Neural progenitor cell (in vitro differentiated cells): ENCODE data around the gene PCNX1. TPM values are rescaled to one million over a fixed set of nuclear protein-coding genes. Genes with fewer than 3 reads are reported as not detected.

ENCODE experiments used
- DNase-seq: peaks from one replicate; pipeline ENCODE4 v3.0.0-alpha.2; 2016; ENCODE audit warnings: low spot score
- H2AFZ ChIP-seq: fragments of 200-600 bp; sonication (generic); replicated peaks from 2 replicates; pipeline ENCODE4 v1.6.1; 2016; ENCODE audit warnings: antibody characterized with exemption
- H3F3A ChIP-seq: fragments of 200-600 bp; sonication (generic); 2 replicates; pipeline ENCODE4 v1.6.1; 2016; ENCODE audit warnings: antibody characterized with exemption, low read depth
- H3K27ac ChIP-seq: fragments of 200-600 bp; sonication (generic); 2 replicates; pipeline ENCODE4 v1.5.1; 2016; ENCODE audit warnings: mild to moderate bottlenecking
- H3K27me3 ChIP-seq: fragments of 200-600 bp; sonication (generic); 2 replicates; pipeline ENCODE4 v1.6.1; 2016; ENCODE audit warnings: mild to moderate bottlenecking, moderate library complexity
- H3K36me3 ChIP-seq: fragments of 200-600 bp; sonication (generic); 2 replicates; pipeline ENCODE4 v1.5.1; 2016
- H3K4me1 ChIP-seq: fragments of 200-600 bp; sonication (generic); 2 replicates; pipeline ENCODE4 v1.6.1; 2016; ENCODE audit warnings: mixed run types
- H3K4me2 ChIP-seq: fragments of 200-600 bp; sonication (generic); 2 replicates; pipeline ENCODE4 v1.6.1; 2016
- H3K4me3 ChIP-seq: fragments of 200-600 bp; sonication (generic); 2 replicates; pipeline ENCODE4 v1.5.1; 2016
- H3K79me2 ChIP-seq: fragments of 200-600 bp; sonication (generic); 2 replicates; pipeline ENCODE4 v1.6.1; 2016; ENCODE audit warnings: low read depth
- H3K9ac ChIP-seq: fragments of 200-600 bp; sonication (generic); 2 replicates; pipeline ENCODE4 v1.6.1; 2016
- H3K9me3 ChIP-seq: fragments of 200-600 bp; sonication (generic); 2 replicates; pipeline ENCODE4 v1.5.1; 2016; ENCODE audit warnings: low read depth
- H4K20me1 ChIP-seq: fragments of 200-600 bp; sonication (generic); 2 replicates; pipeline ENCODE4 v1.6.1; 2016; ENCODE audit warnings: low read depth
- H3K27ac Mint-ChIP-seq: 3 replicates; pipeline ENCODE4 v1.8.0; 2021; ENCODE audit warnings: mixed read lengths
- H3K27me3 Mint-ChIP-seq: 2 replicates; pipeline ENCODE4 v1.8.0; 2022; ENCODE audit warnings: low read depth, mild to moderate bottlenecking, inconsistent platforms, moderate library complexity, mixed read lengths; ENCODE audit not compliant: insufficient read depth
- H3K36me3 Mint-ChIP-seq: 3 replicates; pipeline ENCODE4 v1.8.0; 2021; ENCODE audit warnings: mixed read lengths
- H3K4me1 Mint-ChIP-seq: 3 replicates; pipeline ENCODE4 v1.8.0; 2021; ENCODE audit warnings: mixed read lengths
- H3K4me3 Mint-ChIP-seq: 3 replicates; pipeline ENCODE4 v1.8.0; 2021; ENCODE audit warnings: mild to moderate bottlenecking, moderate library complexity, mixed read lengths
- H3K9me3 Mint-ChIP-seq: 3 replicates; pipeline ENCODE4 v1.8.0; 2020; ENCODE audit warnings: mixed read lengths
- EZH2 ChIP-seq: fragments of 200-600 bp; sonication (generic); IDR thresholded peaks from 2 replicates; pipeline ENCODE4 v1.6.1; 2017; ENCODE audit warnings: antibody characterized with exemption, mild to moderate bottlenecking, moderate library complexity
- EZH2phosphoT487 ChIP-seq: fragments of 200-600 bp; sonication (generic); IDR thresholded peaks from 2 replicates; pipeline ENCODE4 v1.6.1; 2017; ENCODE audit warnings: antibody characterized with exemption
- total RNA-seq: library from RNA; depleted of rRNA; stranded (reverse); fragments of >200 nt; gene quantifications from 2 replicates; pipeline ENCODE4 v1.2.3, GENCODE V29; 2015; ENCODE audit warnings: low replicate concordance
- TF ChIP-seq, protein P1 (sequence below): fragments of 200-600 bp; sonication (generic); IDR thresholded peaks from 2 replicates; pipeline ENCODE4 v1.5.1; 2017; ENCODE audit warnings: antibody characterized with exemption, mild to moderate bottlenecking

PCNX1 gene
- total RNA-seq, 1 donor from 2014 or later = 48.6 TPM

DNA sequence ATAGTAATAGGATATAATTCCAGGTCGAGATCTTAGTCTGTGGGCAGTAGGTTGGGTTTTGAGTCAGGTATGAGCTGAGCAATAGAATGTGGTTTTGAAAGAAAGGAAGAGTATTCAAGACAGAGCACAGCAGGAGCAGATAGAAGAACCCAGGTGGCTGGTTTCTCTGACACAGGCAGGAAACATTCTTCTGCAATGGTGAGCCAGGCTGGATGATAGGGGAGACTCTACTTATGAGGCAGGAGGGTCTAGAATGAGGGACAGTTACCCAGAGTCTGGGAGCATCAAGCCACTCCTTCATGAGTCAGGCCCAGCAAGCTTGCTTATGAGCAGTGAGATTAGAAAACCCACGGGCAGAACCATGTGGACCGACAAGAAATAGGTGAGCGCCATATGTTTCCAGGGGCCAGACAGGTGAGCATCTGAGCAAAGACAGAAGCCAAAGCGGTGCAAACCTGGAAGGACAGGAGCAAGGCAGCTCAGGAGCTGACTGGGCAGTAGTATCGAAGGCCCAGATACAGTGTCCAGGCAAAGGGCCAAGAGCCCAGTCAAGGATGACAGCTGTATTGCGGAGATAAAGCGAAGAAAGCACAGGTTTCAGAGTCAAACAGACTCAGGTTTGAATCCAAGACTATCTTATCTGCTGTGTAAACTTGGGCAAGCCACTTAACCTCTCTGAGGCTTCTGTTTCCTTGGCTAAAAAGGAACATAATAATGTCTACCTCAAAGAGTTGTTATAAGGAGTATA is 22.5 kb upstream of the PCNX1 start:
- Histone ChIP-seq H3K4me2 (no peak overlapping the region), H3K27me3 (no peaks in the 10 kb centered on the region), H3K9ac (no peak overlapping the region), H3K4me1 (no peaks in the 10 kb centered on the region), H3K79me2 (no peaks in the 10 kb centered on the region), H2AFZ (no peak overlapping the region), H3F3A (no peaks in the 10 kb centered on the region), H3K36me3 (no peaks in the 10 kb centered on the region), H4K20me1 (no peaks in the 10 kb centered on the region), H3K4me3 (no peak overlapping the region), H3K27ac (no peak overlapping the region), H3K9me3 (no peaks in the 10 kb centered on the region)
- H3K27me3 Mint-ChIP-seq = peaks cover 2% of the 10 kb centered on the region
- H3K4me3 Mint-ChIP-seq = no peak overlapping the region
- TF ChIP-seq, protein P1, sequence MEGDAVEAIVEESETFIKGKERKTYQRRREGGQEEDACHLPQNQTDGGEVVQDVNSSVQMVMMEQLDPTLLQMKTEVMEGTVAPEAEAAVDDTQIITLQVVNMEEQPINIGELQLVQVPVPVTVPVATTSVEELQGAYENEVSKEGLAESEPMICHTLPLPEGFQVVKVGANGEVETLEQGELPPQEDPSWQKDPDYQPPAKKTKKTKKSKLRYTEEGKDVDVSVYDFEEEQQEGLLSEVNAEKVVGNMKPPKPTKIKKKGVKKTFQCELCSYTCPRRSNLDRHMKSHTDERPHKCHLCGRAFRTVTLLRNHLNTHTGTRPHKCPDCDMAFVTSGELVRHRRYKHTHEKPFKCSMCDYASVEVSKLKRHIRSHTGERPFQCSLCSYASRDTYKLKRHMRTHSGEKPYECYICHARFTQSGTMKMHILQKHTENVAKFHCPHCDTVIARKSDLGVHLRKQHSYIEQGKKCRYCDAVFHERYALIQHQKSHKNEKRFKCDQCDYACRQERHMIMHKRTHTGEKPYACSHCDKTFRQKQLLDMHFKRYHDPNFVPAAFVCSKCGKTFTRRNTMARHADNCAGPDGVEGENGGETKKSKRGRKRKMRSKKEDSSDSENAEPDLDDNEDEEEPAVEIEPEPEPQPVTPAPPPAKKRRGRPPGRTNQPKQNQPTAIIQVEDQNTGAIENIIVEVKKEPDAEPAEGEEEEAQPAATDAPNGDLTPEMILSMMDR = no peak
- TF ChIP-seq EZH2phosphoT487 (no peak), EZH2 (no peak)
- H3K27ac Mint-ChIP-seq = no peak overlapping the region
- peaks cover 17% of the 10 kb centered on the region for H3K4me1 Mint-ChIP-seq
- DNase-seq = no peak
- no peaks in the 10 kb centered on the region for H3K36me3 Mint-ChIP-seq
- no peaks in the 10 kb centered on the region for H3K9me3 Mint-ChIP-seq

DNA sequence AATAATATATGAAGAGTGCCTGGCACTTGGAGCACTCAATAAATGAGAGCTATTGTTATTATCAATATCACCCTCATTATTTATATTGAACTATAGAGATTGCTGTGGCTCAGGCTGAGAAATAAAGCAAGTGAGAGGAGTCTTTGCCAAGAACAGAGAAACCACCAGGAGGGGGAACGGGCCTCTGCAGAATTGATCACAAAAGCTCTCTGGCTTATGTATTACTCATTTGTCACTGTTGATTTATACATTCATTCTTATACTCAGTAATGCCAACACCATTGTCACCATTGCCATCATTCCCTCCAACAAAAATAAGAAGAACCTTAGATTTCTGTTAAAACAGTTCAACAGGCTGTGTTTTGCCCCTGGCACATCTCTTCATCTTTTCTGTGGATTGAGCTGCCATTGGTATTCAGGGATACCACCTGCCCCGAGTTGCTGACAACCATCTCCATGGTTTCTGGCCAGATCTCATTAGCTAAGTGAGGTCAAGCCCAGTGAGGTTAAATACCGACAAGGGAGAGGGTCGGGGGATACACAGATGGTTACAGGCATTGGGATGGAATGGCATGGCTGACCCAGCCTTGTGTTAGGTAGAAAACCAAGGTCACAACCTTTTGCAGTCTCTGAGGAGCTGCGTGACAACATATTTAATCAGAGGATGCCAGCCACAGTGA is 21.8 kb upstream of the PCNX1 start:
- Histone ChIP-seq H3K27me3 (no peaks in the 10 kb centered on the region), H3K79me2 (no peaks in the 10 kb centered on the region), H2AFZ (no peak overlapping the region), H3K9ac (no peak overlapping the region), H3K36me3 (no peaks in the 10 kb centered on the region), H3K4me3 (no peak overlapping the region), H3K4me2 (no peak overlapping the region), H4K20me1 (no peaks in the 10 kb centered on the region), H3K9me3 (no peaks in the 10 kb centered on the region), H3K4me1 (no peaks in the 10 kb centered on the region), H3K27ac (no peak overlapping the region), H3F3A (no peaks in the 10 kb centered on the region)
- Mint-ChIP-seq H3K4me3 (no peak overlapping the region), H3K27ac (no peak overlapping the region), H3K4me1 (peaks cover 17% of the 10 kb centered on the region), H3K27me3 (no peaks in the 10 kb centered on the region), H3K36me3 (no peaks in the 10 kb centered on the region), H3K9me3 (no peaks in the 10 kb centered on the region)
- DNase-seq = no peak
- TF ChIP-seq EZH2phosphoT487 = no peak
- no peak for TF ChIP-seq EZH2
- TF ChIP-seq, protein P1 = no peak

DNA sequence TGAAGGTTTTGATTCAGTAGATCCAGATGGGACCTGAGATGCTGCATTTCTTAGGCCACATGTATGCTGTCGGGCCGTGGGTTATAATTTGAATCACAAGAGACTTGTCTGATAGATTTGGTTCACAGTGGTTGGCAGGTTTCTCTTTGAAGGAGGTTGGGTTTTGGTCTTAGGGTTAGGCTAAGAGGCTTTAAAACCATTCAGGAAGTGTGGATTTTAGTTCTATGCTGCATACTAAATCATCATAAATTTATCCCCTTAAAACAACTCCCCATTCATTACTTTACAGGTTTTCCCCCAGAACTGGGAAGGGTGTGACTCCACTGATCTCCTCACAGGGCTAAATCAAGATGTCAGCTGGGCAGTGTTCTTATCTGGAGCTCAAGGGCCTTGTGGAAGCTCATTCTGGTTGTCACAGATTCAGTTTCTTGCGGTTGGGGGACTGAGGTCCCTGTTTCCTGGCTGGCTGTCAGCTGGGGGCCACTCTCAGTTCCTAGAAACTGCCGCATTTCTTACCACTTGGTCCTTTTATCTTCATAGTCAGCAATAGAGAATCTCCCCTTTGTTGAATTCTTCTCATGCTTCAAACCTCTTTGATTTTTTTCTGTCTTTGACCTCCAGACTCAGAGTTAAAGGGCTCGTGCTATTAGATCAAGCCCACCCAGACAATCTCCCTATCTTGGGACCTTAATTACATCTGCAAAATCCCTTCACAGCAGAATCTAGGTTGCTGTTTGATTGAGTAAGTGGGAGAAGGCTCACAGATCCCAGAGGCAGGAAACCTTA is 20.6 kb upstream of the PCNX1 start:
- no peak overlapping the region for H3K27ac Mint-ChIP-seq
- no peak for DNase-seq
- H3K4me1 Mint-ChIP-seq = peaks cover 17% of the 10 kb centered on the region
- Histone ChIP-seq H3K9ac (no peak overlapping the region), H4K20me1 (no peaks in the 10 kb centered on the region), H3K9me3 (no peaks in the 10 kb centered on the region), H3F3A (no peaks in the 10 kb centered on the region), H3K4me2 (no peak overlapping the region), H3K27ac (no peak overlapping the region), H3K4me3 (no peak overlapping the region), H2AFZ (no peak overlapping the region), H3K4me1 (no peaks in the 10 kb centered on the region), H3K36me3 (no peaks in the 10 kb centered on the region), H3K27me3 (no peaks in the 10 kb centered on the region), H3K79me2 (no peaks in the 10 kb centered on the region)
- TF ChIP-seq EZH2 (no peak), EZH2phosphoT487 (no peak)
- TF ChIP-seq, protein P1 = no peak
- H3K9me3 Mint-ChIP-seq = no peaks in the 10 kb centered on the region
- no peak overlapping the region for H3K4me3 Mint-ChIP-seq
- no peaks in the 10 kb centered on the region for H3K27me3 Mint-ChIP-seq
- H3K36me3 Mint-ChIP-seq = no peaks in the 10 kb centered on the region
